Stimulated activated CD4-positive, alpha-beta T cell treated with anti-CD3 and anti-CD28 coated beads, Interleukin-15, amount 100 ng/mL, for 1 hour (primary cell): ENCODE results near the gene GARRE1.
A peak's percentile ranks its signal among the peaks of the same experiment; 100 is the strongest.
"Not testable (repeated sequence)": the region's sequence is repeated elsewhere in the genome, so short reads cannot be mapped to it uniquely, and the experiment has no call there.

Source experiments
- DNase-seq, 2 donors: peaks; one replicate each; pipeline ENCODE4 v3.0.0-alpha.2; 2020; ENCODE audit warnings: low read depth in 1 of 2, low spot score in 1 of 2

Gene GARRE1

GRCh38 chr19:34232566-34233481 lies 21.5 kb upstream of the GARRE1 start:
- DNase-seq = no peak

- no peak for DNase-seq
These were observed 18.9 kb upstream of the GARRE1 start for GRCh38 chr19:34235425-34235940.

- DNase-seq = no peak
These were observed 18.0 kb upstream of the GARRE1 start for GRCh38 chr19:34236035-34236987.

GRCh38 chr19:34237283-34237682 lies 17.1 kb upstream of the GARRE1 start:
- DNase-seq = no peak

GRCh38 chr19:34237939-34238338 lies 16.4 kb upstream of the GARRE1 start:
- no peak for DNase-seq

GRCh38 chr19:34241513-34242337 lies 12.6 kb upstream of the GARRE1 start:
- no peak for DNase-seq

GRCh38 chr19:34243138-34243875 lies 11.0 kb upstream of the GARRE1 start:
- not testable (repeated sequence) for DNase-seq

GRCh38 chr19:34243876-34244578 lies 10.3 kb upstream of the GARRE1 start:
- DNase-seq = no peak

- DNase-seq = no peak
These were observed 9.6 kb upstream of the GARRE1 start for GRCh38 chr19:34244611-34245299.

- DNase-seq = no peak
These were observed 8.0 kb upstream of the GARRE1 start for GRCh38 chr19:34246340-34246739.

- DNase-seq = no peak
These were observed 5.4 kb upstream of the GARRE1 start for GRCh38 chr19:34248941-34249340.

GRCh38 chr19:34253167-34253566 lies 1.2 kb upstream of the GARRE1 start:
- not testable (repeated sequence) for DNase-seq

GRCh38 chr19:34253681-34254045 lies 691 bp upstream of the GARRE1 start:
- DNase-seq = not testable (repeated sequence)

GRCh38 chr19:34254698-34255432 lies 511 bp downstream of the GARRE1 start:
- DNase-seq = peak in 1 of 2 donors; percentile 14

- DNase-seq = no peak
These were observed 1.2 kb downstream of the GARRE1 start for GRCh38 chr19:34255546-34255945.

- DNase-seq = no peak
These were observed 2.6 kb downstream of the GARRE1 start for GRCh38 chr19:34256835-34257558.

- no peak for DNase-seq
These were observed 3.2 kb downstream of the GARRE1 start for GRCh38 chr19:34257559-34257924.
